ENCODE data around the gene IL16. TPM values are rescaled to one million over a fixed set of nuclear protein-coding genes. Genes with fewer than 3 reads are reported as not detected.

IL16 gene
- total RNA-seq, 2 donors from 2014 or later = 3.4 to 3.7 TPM

DNA sequence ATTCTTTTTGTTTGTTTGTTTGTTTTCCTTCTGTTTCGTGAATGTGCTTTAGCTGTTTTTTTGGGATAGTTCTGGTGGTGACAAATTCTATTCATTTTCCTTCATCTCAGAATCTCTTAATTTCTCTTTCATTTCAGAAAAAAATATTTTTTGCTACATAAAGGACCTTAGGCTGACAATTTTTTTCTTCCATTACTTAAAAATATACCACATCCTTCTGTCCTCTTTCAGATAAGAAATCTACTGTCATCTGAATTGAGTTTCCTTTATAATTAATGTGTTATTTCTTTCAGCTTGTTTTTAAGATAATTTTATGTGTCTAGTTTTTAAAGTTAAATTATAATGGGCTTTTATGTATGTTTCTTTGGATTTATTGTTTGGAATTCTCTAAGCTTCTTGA, 47.6 kb downstream of the IL16 start:
- no peaks in the 10 kb centered on the region for H3K36me3 ChIP-seq
- H3K27me3 ChIP-seq = no peaks in the 10 kb centered on the region
- H3K9me3 ChIP-seq = no peaks in the 10 kb centered on the region
- no peak for DNase-seq
- intact Hi-C loops (cut with DNase I) = no loop called here
- H3K4me1 ChIP-seq = no peaks in the 10 kb centered on the region
- H3K27ac ChIP-seq = no peak overlapping the region
- TF ChIP-seq, protein P1, sequence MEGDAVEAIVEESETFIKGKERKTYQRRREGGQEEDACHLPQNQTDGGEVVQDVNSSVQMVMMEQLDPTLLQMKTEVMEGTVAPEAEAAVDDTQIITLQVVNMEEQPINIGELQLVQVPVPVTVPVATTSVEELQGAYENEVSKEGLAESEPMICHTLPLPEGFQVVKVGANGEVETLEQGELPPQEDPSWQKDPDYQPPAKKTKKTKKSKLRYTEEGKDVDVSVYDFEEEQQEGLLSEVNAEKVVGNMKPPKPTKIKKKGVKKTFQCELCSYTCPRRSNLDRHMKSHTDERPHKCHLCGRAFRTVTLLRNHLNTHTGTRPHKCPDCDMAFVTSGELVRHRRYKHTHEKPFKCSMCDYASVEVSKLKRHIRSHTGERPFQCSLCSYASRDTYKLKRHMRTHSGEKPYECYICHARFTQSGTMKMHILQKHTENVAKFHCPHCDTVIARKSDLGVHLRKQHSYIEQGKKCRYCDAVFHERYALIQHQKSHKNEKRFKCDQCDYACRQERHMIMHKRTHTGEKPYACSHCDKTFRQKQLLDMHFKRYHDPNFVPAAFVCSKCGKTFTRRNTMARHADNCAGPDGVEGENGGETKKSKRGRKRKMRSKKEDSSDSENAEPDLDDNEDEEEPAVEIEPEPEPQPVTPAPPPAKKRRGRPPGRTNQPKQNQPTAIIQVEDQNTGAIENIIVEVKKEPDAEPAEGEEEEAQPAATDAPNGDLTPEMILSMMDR (IDR thresholded peaks at IDR 0.05) = no peak
- H3K4me3 ChIP-seq = no peak overlapping the region
- no peak overlapping the region for H3K9ac ChIP-seq (ENCODE audit: low read depth in 2 of 2, low read length in 2 of 2)

DNA sequence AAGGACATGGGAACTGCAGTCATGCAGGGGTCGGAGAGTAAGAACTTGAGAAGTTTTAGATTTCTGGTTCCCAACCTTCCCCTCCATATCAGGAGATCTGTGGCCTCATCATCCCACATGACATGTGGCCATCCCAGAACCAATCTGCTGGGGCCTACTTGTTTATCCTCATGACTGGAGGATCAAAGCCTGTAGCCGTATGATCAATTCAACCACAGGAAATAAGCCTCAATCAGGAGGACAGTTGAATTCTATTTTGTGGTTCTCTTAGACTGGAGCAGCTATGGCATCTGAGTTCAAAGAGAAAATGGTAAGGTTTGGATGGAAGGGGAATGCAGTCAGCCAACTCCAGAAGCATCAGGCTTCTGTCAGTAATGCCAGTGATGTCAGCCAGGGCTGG, 57.2 kb downstream of the IL16 start:
- no peaks in the 10 kb centered on the region for H3K36me3 ChIP-seq
- intact Hi-C loops (cut with DNase I) = no loop called here
- no peaks in the 10 kb centered on the region for H3K4me1 ChIP-seq
- no peaks in the 10 kb centered on the region for H3K9me3 ChIP-seq
- H3K27ac ChIP-seq = no peak overlapping the region
- no peaks in the 10 kb centered on the region for H3K27me3 ChIP-seq
- no peak for DNase-seq
- no peak overlapping the region for H3K9ac ChIP-seq (ENCODE audit: low read depth in 2 of 2, low read length in 2 of 2)
- H3K4me3 ChIP-seq = no peak overlapping the region
- TF ChIP-seq, protein P1 (IDR thresholded peaks at IDR 0.05) = no peak

DNA sequence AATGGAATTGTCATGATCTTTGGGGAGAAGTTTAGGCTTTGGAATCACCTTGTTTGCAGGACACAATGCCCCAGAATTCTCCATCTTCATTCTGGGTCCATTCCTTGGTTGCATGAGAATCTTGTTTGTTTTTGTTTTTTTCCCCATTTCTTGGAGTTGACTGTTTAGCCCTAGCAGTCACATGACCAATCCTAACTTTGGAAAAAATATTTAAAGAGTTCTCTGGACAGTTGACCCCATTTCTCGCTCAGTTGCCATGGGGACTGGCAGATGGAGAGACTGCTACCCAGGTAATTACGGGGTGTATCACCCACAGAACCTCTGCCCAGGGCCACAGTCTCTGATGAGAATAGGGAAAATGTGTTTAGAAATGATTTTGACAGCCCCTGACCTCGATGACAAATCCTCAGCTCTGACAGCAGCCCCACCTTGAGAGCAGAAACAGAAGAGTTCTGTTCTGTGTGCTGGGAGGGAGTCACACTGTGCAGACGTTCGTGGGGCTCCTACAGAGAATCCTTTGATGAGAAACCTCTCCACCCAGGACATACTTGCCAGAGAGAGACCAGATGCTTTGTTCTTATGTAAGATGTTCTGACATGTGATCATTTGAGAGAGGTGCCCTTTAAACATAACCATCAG, 57.7 kb downstream of the IL16 start:
- no peak overlapping the region for H3K4me3 ChIP-seq
- no peaks in the 10 kb centered on the region for H3K27me3 ChIP-seq
- H3K27ac ChIP-seq = no peak overlapping the region
- no peak for DNase-seq
- H3K9me3 ChIP-seq = no peaks in the 10 kb centered on the region
- H3K9ac ChIP-seq (ENCODE audit: low read depth in 2 of 2, low read length in 2 of 2) = no peak overlapping the region
- H3K36me3 ChIP-seq = no peaks in the 10 kb centered on the region
- H3K4me1 ChIP-seq = no peaks in the 10 kb centered on the region
- TF ChIP-seq, protein P1 (IDR thresholded peaks at IDR 0.05) = no peak
- intact Hi-C loops (cut with DNase I) = no loop called here

GRCh38 chr15:81254916-81255290, 58.2 kb downstream of the IL16 start:
- TF ChIP-seq, protein P1 (IDR thresholded peaks at IDR 0.05) = no peak
- intact Hi-C loops (cut with DNase I) = no loop called here
- no peak overlapping the region for H3K4me3 ChIP-seq
- no peaks in the 10 kb centered on the region for H3K27me3 ChIP-seq
- H3K36me3 ChIP-seq = no peaks in the 10 kb centered on the region
- H3K9me3 ChIP-seq = no peaks in the 10 kb centered on the region
- no peak for DNase-seq
- no peak overlapping the region for H3K9ac ChIP-seq (ENCODE audit: low read depth in 2 of 2, low read length in 2 of 2)
- H3K4me1 ChIP-seq = no peaks in the 10 kb centered on the region
- H3K27ac ChIP-seq = no peak overlapping the region

GRCh38 chr15:81255315-81255957, 58.8 kb downstream of the IL16 start:
- Histone ChIP-seq H3K4me1 (no peaks in the 10 kb centered on the region), H3K27ac (no peak overlapping the region), H3K27me3 (no peaks in the 10 kb centered on the region), H3K9ac (ENCODE audit: low read depth in 2 of 2, low read length in 2 of 2) (no peak overlapping the region), H3K4me3 (no peak overlapping the region), H3K9me3 (no peaks in the 10 kb centered on the region), H3K36me3 (no peaks in the 10 kb centered on the region)
- no peak for DNase-seq
- TF ChIP-seq, protein P1 (IDR thresholded peaks at IDR 0.05) = no peak
- intact Hi-C loops (cut with DNase I) = no loop called here
